Ishikawa (cell line): ENCODE data around the gene CACNA2D4.

Experiments
- CEBPB ChIP-seq: IDR thresholded peaks from 2 replicates; pipeline ENCODE4 v1.6.1; 2012
- CREB1 ChIP-seq: IDR thresholded peaks from 2 replicates; pipeline ENCODE4 v1.6.1; 2012; ENCODE audit warnings: low read depth
- EGR1 ChIP-seq: IDR thresholded peaks from 2 replicates; pipeline ENCODE4 v1.6.1; 2012
- EP300 ChIP-seq: IDR thresholded peaks from 2 replicates; pipeline ENCODE4 v1.6.1; 2012; ENCODE audit warnings: borderline replicate concordance
- FOXM1 ChIP-seq: IDR thresholded peaks from 2 replicates; pipeline ENCODE4 v1.6.1; 2012; ENCODE audit warnings: low read depth, borderline replicate concordance
- NFIC ChIP-seq: IDR thresholded peaks from 2 replicates; pipeline ENCODE4 v1.6.1; 2012
- RAD21 ChIP-seq: IDR thresholded peaks from 2 replicates; pipeline ENCODE4 v1.6.1; 2012; ENCODE audit warnings: low read depth
- TAF1 ChIP-seq: IDR thresholded peaks from 2 replicates; pipeline ENCODE4 v1.6.1; 2012; ENCODE audit warnings: low read depth, mild to moderate bottlenecking
- TCF12 ChIP-seq: IDR thresholded peaks from 2 replicates; pipeline ENCODE4 v1.6.1; 2012; ENCODE audit warnings: low read depth
- TEAD4 ChIP-seq: IDR thresholded peaks from 2 replicates; pipeline ENCODE4 v1.6.1; 2012
- USF1 ChIP-seq: IDR thresholded peaks from 2 replicates; pipeline ENCODE4 v1.6.1; 2012
- YY1 ChIP-seq: IDR thresholded peaks from 2 replicates; pipeline ENCODE4 v1.6.1; 2012; ENCODE audit warnings: low read depth
- ZBTB7A ChIP-seq: IDR thresholded peaks from 2 replicates; pipeline ENCODE4 v1.6.1; 2012; ENCODE audit warnings: low read depth
- TF ChIP-seq, protein P1 (sequence below): IDR thresholded peaks from 2 replicates; pipeline ENCODE4 v1.6.1; 2012
- TF ChIP-seq, protein P2 (sequence below): IDR thresholded peaks from 2 replicates; pipeline ENCODE4 v1.6.1; 2012; ENCODE audit warnings: low read depth, mild to moderate bottlenecking

Gene CACNA2D4

DNA sequence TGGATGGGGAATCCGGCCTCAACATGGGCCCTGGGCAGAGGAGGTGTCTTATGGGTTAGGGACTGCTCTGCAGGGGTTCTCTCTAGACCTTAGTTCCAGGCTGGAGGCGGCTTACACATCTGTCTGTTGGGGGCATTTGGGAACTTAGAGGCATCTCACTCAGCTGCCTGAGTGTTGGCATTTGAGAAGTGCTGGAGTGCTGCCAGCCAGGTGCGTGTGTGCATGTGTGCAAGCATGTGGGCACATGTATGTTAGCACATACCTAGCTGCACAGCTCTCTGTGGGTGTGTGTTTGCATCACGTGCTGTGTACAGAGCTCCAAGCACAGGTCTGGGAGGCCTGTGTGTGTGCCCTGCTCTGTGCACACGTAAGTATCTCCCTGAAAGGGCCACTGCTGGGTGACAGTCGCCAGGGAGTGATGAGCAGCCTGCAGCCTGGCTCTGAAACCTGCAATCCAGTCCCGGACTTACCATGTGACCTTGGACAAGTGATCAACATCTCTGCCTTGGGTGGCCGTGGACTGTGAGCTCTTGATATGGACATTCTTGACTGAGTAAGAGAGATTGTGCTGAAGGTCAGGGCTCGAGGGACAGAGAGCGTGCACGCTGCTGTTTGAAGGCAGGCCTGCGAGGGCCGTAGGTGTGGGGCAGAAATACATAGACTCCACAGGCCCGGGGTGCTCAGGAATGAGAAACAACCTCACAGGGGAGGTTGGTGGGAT is 92.9 kb downstream of the CACNA2D4 start:
- TF ChIP-seq YY1 (no peak), TAF1 (no peak), CREB1 (no peak), EP300 (no peak), TEAD4 (no peak)
- TF ChIP-seq, protein P1, sequence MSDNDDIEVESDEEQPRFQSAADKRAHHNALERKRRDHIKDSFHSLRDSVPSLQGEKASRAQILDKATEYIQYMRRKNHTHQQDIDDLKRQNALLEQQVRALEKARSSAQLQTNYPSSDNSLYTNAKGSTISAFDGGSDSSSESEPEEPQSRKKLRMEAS: no peak

- no peak for TF ChIP-seq TAF1
- no peak for TF ChIP-seq YY1
- no peak for TF ChIP-seq CREB1
- no peak for TF ChIP-seq USF1
- no peak for TF ChIP-seq FOXM1
- TF ChIP-seq EP300: no peak
- TF ChIP-seq, protein P2, sequence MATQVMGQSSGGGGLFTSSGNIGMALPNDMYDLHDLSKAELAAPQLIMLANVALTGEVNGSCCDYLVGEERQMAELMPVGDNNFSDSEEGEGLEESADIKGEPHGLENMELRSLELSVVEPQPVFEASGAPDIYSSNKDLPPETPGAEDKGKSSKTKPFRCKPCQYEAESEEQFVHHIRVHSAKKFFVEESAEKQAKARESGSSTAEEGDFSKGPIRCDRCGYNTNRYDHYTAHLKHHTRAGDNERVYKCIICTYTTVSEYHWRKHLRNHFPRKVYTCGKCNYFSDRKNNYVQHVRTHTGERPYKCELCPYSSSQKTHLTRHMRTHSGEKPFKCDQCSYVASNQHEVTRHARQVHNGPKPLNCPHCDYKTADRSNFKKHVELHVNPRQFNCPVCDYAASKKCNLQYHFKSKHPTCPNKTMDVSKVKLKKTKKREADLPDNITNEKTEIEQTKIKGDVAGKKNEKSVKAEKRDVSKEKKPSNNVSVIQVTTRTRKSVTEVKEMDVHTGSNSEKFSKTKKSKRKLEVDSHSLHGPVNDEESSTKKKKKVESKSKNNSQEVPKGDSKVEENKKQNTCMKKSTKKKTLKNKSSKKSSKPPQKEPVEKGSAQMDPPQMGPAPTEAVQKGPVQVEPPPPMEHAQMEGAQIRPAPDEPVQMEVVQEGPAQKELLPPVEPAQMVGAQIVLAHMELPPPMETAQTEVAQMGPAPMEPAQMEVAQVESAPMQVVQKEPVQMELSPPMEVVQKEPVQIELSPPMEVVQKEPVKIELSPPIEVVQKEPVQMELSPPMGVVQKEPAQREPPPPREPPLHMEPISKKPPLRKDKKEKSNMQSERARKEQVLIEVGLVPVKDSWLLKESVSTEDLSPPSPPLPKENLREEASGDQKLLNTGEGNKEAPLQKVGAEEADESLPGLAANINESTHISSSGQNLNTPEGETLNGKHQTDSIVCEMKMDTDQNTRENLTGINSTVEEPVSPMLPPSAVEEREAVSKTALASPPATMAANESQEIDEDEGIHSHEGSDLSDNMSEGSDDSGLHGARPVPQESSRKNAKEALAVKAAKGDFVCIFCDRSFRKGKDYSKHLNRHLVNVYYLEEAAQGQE: no peak
- no peak for TF ChIP-seq ZBTB7A
- TF ChIP-seq, protein P1: no peak
- no peak for TF ChIP-seq TCF12
- TF ChIP-seq EGR1: no peak
- no peak for TF ChIP-seq NFIC
- no peak for TF ChIP-seq RAD21
These were observed 95.2 kb downstream of the CACNA2D4 start for GRCh38 chr12:1823237-1823636.

- no peak for TF ChIP-seq NFIC
- TF ChIP-seq RAD21: no peak
- TF ChIP-seq YY1: no peak
- TF ChIP-seq EGR1: no peak
These were observed 95.8 kb downstream of the CACNA2D4 start for GRCh38 chr12:1822699-1823098.

- TF ChIP-seq TEAD4 (no peak), TCF12 (no peak), TAF1 (no peak), NFIC (no peak), CEBPB (no peak), ZBTB7A (no peak), FOXM1 (no peak), CREB1 (no peak), YY1 (no peak), RAD21 (no peak), EGR1 (no peak), EP300 (no peak)
- TF ChIP-seq, protein P2: no peak
- TF ChIP-seq, protein P1: no peak
These were observed 96.6 kb downstream of the CACNA2D4 start for GRCh38 chr12:1821805-1822204.

- no peak for TF ChIP-seq CEBPB
- TF ChIP-seq EGR1: no peak
- TF ChIP-seq CREB1: no peak
- no peak for TF ChIP-seq EP300
- no peak for TF ChIP-seq YY1
- no peak for TF ChIP-seq TEAD4
- TF ChIP-seq, protein P1: no peak
These were observed 97.6 kb downstream of the CACNA2D4 start for GRCh38 chr12:1820896-1821291.

DNA sequence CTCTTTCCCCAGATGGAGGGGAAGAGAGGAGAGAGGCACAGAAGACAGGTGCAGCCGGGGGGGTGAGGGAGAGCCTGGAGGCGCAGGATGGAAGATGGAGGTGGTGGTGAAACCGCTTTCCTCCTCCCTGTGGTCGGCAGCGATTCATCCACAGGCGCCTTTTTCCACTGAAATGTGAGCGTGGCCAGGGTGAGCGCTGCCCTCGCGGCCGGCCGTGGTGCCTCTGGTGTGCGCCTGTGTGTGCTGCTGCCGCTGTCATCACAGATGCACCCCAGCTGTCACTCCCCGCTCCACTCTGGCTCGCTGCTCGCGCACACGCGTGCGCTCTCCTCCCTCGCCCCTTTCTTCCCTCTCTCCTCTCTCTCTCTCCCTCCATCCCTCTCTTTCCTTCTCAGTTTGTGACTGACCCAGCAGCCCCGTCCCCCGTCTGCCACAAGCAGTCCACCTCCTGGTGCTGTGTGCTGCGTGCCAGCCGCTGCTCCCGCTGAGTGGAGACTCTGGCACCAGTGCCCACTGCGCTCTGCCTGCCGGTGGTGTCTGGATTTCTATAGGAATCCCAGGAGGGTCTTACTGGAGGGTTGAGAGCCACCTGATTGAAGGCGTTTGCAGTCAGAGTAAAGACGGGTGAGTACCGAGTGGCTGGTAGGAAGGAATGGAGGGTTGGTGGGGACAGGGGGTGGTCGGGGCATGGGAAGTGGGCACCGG is 98.1 kb downstream of the CACNA2D4 start, which contains the start of gene LRTM2:
Gene LRTM2, plus strand, starts transcription at position 375 of the 705 bp plus-strand sequence. CDS start 7,584 bp downstream, outside the sequence.
- TF ChIP-seq RAD21: no peak
- no peak for TF ChIP-seq USF1
- TF ChIP-seq EGR1: no peak
- TF ChIP-seq TEAD4: no peak
- TF ChIP-seq, protein P2: no peak
- no peak for TF ChIP-seq YY1
- no peak for TF ChIP-seq TAF1
- no peak for TF ChIP-seq EP300
